RWPE1 (cell line): ENCODE results near the gene ERGIC3.

Source experiments
- CTCF ChIA-PET: fragments of 350-600 bp; sonication (Branson Sonifier 250); formaldehyde crosslinking; extraction: SDS; loops from one replicate; lab custom pipeline; 2021; lab: Yijun Ruan, JAX
- POLR2A ChIA-PET: fragments of 400-600 bp; formaldehyde crosslinking; extraction: SDS; loops from one replicate; lab custom pipeline; 2020; ENCODE audit warnings: antibody characterized with exemption; ENCODE audit not compliant: low non-redundant PET; lab: Yijun Ruan, JAX
- DNase-seq: peaks from one replicate; pipeline ENCODE4 v3.0.0; 2012; ENCODE audit warnings: low spot score
- H3K27ac ChIP-seq: fragments of 450-650 bp; 2 replicates; pipeline ENCODE4 v1.5.1; 2017
- TF ChIP-seq, protein P1 (sequence below): fragments of 450-650 bp; conservative IDR thresholded peaks from 2 replicates; pipeline ENCODE4 v1.5.1; 2017; ENCODE audit warnings: low read depth, mild to moderate bottlenecking

ERGIC3 gene

DNA sequence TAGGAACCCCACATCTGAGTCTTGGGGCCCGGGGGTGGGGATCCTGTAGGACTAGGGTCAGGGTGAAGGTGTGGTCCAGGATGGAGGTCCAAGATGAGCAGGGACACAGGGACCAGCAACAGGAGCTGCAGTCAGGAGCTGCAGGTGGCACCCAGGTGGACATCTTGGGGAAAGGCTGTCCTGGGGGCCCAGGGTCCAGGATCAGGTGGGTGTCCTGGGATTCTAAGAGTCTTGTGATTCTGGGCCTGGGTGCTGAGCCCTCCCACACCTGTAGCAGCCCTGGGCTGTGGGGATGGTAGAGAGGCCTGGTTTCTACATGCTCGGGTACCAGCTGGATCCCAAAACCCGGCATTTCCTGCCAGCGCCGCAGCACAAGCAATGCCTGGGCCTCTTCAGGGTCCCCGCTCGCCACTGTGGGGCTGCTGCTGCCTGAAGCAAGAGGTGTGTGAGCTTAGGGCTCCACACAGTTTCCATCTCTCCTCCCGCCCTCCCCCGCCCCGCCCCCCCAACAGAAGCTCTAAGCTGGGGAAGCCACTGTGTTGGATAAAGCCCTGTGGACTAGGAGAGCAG lies 20.7 kb downstream of the ERGIC3 start:
- POLR2A ChIA-PET, result no interaction called here
- DNase-seq, result no peak
- TF ChIP-seq, protein P1, sequence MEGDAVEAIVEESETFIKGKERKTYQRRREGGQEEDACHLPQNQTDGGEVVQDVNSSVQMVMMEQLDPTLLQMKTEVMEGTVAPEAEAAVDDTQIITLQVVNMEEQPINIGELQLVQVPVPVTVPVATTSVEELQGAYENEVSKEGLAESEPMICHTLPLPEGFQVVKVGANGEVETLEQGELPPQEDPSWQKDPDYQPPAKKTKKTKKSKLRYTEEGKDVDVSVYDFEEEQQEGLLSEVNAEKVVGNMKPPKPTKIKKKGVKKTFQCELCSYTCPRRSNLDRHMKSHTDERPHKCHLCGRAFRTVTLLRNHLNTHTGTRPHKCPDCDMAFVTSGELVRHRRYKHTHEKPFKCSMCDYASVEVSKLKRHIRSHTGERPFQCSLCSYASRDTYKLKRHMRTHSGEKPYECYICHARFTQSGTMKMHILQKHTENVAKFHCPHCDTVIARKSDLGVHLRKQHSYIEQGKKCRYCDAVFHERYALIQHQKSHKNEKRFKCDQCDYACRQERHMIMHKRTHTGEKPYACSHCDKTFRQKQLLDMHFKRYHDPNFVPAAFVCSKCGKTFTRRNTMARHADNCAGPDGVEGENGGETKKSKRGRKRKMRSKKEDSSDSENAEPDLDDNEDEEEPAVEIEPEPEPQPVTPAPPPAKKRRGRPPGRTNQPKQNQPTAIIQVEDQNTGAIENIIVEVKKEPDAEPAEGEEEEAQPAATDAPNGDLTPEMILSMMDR, result no peak
- CTCF ChIA-PET, result interaction anchor here (0.6 kb wide), 2 partner anchors 11 to 22 kb away, joined by 3 to 4 read pairs; no protein-coding TSS in a partner anchor
- H3K27ac ChIP-seq, result no peak overlapping the region

DNA sequence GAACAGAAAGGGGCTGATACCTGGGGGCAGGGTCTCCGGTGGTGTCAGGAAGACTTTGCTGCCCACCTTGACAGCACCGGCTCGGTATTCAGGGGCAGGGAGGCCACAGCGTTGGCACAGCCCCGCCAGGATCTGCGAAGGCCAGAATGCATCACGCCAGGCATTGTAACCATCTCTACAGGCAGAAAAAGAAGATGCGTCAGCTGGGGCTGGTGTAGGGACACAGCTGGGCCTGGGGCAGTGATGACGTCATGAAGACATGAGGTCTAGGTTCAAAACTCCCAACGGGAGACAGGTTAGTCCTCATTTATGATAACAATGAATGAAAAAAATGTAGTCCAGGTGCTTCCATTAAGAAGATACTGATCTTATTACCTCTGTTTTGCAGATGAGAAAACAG lies 22.0 kb downstream of the ERGIC3 start:
- POLR2A ChIA-PET, result no interaction called here
- no peak overlapping the region for H3K27ac ChIP-seq
- TF ChIP-seq, protein P1, result no peak
- DNase-seq, result no peak
- CTCF ChIA-PET, result no interaction called here

DNA sequence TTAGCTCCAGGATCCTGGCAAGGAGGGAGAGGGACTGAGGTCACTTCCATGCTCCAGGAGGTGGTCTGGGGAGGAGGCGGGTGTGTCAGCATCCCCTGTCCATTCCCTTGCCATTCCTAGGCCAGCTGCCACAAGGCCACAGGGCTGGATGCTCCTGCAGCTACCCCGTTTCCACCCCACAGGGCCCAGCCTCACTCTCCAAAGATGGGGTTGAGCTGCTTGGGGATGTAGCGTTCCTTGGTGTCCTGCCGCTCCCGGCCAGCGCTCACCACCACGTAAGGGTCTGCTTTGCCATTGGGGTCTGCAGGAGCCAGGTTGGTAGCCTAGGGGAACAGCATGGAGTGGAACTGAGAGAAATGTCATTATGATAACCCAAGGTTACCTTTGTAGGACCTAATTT lies 23.0 kb downstream of the ERGIC3 start:
- TF ChIP-seq, protein P1, result no peak
- CTCF ChIA-PET, result interaction anchor here (0.6 to 0.7 kb wide), 2 partner anchors 145 to 168 kb away, joined by 3 to 4 read pairs; no protein-coding TSS in a partner anchor

DNA sequence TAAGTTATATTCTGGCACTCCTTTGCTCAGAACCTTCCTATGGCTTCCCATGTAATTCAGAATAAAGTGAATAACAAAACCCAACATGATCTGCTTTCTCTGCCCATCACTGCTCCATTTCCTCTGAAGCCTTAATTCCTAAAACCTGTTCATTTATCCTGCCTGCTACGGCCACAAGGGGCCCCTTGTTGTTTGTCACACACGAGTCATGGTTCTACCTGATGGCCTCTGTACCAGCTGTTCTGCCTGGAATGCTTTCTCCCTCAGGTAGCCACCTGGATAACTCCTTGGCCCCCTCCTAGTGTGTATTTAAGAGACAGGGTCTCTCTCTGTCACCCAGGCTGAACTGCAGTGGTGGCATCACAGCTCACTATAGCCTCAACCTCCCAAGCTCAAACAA lies 26.8 kb downstream of the ERGIC3 start:
- peak; percentile 64 for DNase-seq

More for the DNA sequence above, 23.0 kb downstream of the ERGIC3 start:
- DNase-seq, result no peak
- POLR2A ChIA-PET, result no interaction called here
- no peak overlapping the region for H3K27ac ChIP-seq

DNA sequence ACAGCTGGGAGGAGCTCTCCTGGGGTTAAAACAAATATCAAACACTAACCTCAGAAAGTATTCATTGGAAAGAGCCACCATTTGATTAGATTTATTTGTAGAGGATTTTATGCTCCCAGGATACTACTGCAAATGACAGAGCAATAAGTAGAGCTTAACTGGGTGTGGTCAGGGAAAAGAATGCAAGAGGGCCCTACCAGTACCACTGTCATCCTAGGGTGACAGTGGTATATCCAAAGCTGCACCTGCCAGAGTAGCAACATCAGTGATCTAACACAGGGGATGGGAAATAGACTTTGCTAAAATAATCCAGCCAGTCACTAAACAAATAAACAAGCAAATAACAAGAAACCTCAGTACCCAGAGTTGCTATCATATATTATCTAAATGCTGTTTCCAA lies 29.7 kb downstream of the ERGIC3 start:
- ChIA-PET POLR2A (no interaction called here), CTCF (no interaction called here)
- DNase-seq, result no peak
- no peak overlapping the region for H3K27ac ChIP-seq
- TF ChIP-seq, protein P1, result no peak

More for the DNA sequence above, 26.8 kb downstream of the ERGIC3 start:
- TF ChIP-seq, protein P1, result 0 out of 2 replicates have a peak, but pooled peaks have one; percentile 14
- ChIA-PET POLR2A (interaction anchor here (1.3 kb wide), 1 partner anchor 95 kb away, joined by 9 read pairs; no protein-coding TSS in a partner anchor), CTCF (interaction anchor here (0.7 to 0.8 kb wide), 2 partner anchors 37 to 41 kb away, joined by 3 to 5 read pairs; no protein-coding TSS in a partner anchor)
- H3K27ac ChIP-seq, result no peak overlapping the region

DNA sequence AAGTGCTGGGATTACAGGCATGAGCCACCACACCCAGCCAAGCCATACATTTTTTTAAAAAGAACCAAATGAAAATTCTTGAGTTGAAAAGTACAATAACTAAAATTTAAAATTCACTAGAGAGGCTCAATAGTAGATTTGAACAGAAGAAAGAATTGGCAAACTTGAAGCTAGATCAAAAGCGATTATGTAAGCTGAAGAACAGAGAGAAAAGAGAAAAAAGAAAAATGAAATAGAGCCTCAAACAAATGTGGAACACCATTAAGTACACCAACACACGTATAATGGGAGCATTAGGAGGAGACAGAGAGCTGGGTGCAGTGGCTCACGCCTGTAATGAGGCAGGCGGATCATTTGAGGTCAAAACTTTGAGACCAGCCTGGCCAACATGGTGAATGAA lies 31.0 kb downstream of the ERGIC3 start:
- no peak overlapping the region for H3K27ac ChIP-seq
- no peak for DNase-seq
- CTCF ChIA-PET, result interaction anchor here (0.6 to 0.9 kb wide), 4 partner anchors 33 to 521 kb away, joined by 3 to 4 read pairs (median 4); no protein-coding TSS in a partner anchor
- TF ChIP-seq, protein P1, result no peak
- POLR2A ChIA-PET, result no interaction called here
